Kidney glomerular epithelial cell (primary cell): Measurements from ENCODE around the gene ZNF598.
"Not testable (repeated sequence)": the region's sequence is repeated elsewhere in the genome, so short reads cannot be mapped to it uniquely, and the experiment has no call there.

Experiments used
- DNase-seq: peaks from one replicate; lab custom pipeline; 2025; lab: John Stamatoyannopoulos, UW

The ZNF598 gene

DNA sequence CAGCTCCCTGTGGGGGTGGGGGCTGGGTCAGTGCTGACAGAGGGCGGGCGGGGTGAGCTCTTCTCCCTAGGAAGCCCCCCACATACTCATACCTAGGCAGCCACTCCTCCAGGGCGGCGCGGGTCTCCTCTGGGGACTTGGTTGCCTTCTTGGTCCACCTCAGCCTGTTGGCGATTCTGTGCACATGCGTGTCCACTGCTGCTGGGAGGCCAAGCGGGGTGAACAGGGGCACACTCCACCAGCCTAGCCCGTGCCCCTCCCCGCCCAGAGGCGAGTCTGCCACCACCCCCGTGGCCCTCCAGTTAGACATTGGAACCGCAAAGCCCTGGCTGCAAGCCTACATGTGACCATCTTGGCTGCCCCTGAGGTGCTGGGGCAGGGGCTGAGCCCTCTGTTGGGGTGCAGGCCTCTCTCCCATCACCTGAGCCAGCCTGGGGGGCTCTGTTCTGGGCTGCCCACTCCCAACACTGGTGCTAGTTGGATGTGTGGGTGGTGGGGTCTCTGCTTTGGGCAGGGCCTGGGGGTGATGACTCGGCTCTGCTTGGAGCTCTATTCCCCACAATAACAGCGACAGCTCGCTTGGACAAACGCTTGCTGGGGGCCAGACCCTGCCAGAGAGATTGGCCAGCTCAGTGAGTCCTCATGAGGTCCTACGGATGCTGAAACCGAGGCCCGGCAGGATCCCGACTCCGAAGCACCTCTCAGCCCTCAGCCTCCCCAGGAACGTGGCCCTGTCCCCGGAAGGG, 30.6 kb upstream of the ZNF598 start:
- DNase-seq: no peak

DNA sequence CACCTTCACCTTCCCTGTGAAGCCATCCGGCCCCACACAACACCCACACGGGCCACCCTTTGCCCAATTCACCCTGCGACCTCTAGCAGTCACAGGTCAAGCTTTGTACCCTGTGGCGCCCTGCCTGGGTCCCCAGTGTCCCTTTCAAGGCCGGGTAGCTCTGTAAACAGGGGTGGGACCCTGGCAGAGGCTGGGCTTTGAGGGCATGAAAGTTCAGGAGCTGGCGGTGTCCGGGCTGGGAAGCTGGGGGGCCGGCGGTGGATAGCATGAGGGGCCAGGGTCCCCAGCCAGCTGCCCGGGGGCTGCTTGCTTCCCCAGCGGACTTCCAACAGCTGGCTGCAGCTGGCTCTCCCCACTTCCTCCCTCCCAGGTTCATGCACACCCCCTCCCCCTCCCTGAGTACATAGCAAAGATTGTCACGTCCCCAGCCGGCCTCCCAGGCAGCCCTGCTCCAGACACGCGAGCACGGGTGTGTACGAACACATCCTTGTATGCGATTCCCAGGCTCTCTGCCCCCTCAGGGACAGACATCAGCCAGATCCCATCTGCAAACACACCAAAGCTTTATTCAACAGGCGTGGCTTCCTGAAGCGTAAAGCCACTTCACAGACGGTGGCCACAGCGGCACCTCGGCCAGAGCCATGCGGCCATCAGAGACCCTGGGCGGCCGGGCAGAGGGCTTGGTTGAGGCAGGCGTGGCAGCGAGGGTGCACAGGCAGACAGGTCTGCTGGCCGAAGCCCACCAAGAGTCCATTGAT, 29.8 kb upstream of the ZNF598 start:
- DNase-seq: no peak

DNA sequence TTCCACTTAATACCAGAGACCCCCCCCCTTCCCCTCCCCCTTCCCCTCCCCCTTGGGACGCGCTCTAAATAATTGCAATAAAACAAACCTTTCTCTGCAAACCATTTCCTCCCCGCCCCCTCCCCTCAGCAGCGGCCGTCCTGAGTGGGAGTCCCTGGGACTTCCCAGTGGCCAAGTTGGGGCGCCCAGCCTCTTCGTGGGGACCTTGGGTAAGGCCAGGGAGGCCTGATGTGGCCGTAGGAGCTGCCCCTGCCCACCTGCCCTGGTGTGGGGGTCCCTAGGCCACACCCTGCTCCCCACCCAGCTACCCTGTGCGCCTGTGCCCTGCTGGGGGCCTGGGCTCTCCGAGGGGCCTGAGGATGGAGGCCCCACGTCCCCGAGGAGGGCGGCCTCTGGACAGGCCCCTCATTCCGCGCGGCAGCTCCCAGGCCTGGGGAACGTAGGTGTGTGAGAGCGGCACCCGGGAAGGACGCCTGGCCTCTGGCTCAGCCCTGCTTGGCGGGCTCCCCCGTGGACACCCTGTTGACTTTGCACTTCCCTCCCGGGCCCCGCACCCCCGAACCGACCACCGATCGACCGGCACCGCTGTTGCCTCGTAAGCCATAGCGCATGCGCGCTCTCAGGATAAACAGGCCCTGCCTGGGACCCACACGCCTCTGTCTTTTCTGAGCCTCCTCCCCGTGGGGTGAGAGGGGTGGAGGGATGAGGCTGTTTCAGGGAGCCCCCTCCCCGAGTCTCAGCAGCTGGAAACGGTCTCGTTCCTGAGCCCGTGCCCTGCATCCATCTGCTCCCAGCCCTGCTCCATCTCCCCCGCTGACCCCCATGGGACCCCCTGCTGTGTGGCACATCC, 29.0 kb upstream of the ZNF598 start:
- no peak for DNase-seq

DNA sequence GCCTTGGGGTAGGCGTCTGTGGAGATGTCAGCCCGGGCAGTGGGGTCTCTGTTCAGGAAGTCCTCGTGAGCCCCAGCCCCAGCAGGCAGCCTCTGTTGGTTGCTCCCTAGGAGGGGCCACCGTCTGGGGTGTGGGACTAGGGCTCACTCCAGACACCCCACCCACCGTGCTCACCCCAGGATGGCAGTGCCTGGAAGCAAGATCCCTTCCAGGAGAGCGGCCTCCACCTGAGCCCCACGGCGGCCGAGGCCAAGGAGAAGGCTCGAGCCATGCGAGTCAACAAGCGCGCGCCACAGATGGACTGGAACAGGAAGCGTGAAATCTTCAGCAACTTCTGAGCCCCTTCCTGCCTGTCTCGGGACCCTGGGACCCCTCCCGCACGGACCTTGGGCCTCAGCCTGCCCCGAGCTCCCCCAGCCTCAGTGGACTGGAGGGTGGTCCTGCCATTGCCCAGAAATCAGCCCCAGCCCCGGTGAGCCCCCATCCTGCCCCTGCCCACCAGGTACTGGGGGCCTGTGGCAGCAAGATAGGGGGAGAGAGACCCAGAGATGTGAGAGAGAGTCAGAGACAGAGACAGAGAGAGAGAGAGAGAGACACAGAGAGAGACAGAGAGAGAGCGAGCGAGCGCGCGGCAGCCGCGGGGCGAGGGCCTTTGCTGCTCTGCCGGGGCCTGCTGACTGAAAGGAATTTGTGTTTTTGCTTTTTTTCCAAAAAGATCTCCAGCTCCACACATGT, 28.2 kb upstream of the ZNF598 start:
- DNase-seq: no peak

DNA sequence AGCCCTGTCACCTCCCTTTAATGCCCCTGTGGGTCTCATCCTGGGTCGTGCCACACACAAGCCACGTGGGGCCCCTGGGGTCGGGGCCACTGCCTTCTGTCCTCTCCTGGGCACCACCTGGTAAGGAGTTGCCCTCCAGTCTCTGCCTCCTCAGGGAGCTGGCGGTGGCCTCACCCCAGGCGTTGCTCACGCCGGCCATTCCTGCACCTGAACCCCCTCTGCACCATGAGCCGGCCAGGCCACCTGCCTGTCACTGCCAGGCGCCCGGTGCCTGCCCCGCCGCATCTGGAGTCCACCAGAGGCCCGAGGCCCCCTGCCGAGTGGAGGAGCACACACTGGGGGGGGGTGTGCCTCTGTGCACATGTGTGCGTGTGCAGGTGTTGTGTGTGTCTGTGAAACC, 27.5 kb upstream of the ZNF598 start:
- no peak for DNase-seq

DNA sequence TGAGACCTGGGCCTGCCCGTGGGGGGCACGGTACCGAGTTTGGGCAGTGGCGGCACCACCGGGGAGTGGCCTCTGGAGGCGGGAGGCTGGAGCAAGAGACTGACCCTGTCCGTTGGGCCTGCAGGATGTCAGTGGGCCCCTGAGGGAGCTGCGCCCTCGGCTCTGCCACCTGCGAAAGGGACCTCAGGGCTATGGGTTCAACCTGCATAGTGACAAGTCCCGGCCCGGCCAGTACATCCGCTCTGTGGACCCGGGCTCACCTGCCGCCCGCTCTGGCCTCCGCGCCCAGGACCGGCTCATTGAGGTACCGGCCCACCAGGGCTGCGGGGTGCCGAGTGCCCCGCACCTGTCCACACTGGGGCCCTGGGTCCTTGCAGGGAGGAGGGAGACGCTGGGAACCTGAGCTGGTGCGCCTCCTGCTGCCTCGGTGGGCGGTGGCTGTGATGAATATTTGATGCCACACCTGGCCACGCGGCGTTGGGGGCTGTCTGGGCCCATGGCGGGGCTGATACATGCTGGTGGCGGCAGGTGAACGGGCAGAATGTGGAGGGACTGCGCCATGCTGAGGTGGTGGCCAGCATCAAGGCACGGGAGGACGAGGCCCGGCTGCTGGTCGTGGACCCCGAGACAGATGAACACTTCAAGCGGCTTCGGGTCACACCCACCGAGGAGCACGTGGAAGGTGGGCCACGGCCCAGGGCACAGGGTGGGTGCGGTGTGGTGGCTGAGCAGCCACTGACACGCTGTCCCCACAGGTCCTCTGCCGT, 26.8 kb upstream of the ZNF598 start:
- no peak for DNase-seq

DNA sequence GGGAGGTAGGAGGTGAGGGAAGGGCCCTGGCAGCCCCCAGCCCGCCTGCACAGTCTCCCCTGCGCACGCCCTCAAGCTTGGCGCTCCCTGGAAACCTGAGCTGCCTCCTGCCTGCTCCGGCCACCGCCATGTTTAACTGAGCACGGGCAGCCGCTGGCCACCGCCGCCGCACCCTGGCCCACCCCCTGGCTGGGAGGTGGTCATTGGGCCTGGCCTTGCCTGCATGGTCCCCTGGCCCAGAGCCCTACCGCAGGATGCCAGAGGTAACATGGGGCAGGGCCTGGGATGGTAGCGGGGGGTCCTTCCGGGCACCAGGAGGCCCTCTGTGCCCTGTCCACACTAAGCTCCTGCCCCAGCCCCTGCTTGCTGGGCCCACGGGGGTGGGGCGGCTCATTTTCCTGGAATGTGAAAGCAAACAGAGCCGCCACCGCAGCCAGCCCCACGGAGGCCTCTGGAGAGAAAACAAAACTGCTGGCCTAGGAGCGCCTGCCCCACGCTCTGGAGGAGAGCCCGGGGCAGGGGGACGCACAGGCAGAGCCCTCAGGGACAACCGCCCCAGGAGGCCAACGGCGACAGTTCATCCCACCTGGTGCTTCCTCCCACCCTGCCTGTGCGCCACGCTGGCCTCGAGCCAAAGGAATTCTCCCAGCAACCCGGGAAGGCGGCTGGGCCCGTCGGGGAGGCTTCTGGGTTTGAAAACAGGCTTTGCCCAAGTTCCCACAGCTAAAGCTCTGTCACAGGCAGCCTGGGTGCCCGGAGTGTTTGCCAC, 26.0 kb upstream of the ZNF598 start:
- peak; percentile 84 for DNase-seq

DNA sequence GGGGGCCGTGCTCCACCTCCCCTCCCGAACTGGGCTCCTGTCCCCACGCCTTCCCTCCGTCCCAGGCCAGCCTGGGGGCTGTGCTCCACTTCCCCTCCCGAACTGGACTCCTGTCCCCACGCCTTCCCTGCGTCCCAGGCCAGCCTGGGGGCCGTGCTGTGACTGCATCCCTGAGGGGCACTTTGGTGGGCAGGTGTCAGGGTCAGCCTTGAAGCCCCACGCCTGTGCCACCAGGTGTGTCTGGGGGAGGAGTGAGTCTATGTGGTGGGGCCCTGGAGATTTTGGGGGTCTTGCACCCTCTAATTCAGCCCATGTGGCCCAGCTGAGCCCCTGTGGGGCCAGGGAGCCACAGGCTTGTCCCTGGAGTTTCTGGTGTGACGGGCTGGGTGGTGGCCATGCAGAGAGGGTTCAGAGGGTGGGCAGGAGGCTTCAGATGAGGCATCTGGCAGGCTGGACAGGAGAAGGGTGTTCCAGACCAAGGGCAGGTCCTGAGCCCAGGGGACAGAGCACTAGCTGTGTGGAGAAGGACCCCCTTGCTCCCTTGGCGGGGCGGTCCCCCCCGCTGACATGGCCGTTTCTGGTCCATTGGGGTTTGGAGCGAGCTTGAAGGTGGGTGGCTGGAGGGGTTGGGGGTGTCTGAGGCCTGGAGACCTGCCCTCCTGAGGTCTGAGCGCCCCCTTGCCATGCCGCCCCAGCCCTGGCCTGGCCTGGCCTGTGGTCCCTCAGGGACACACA, 25.2 kb upstream of the ZNF598 start:
- DNase-seq: no peak

DNA sequence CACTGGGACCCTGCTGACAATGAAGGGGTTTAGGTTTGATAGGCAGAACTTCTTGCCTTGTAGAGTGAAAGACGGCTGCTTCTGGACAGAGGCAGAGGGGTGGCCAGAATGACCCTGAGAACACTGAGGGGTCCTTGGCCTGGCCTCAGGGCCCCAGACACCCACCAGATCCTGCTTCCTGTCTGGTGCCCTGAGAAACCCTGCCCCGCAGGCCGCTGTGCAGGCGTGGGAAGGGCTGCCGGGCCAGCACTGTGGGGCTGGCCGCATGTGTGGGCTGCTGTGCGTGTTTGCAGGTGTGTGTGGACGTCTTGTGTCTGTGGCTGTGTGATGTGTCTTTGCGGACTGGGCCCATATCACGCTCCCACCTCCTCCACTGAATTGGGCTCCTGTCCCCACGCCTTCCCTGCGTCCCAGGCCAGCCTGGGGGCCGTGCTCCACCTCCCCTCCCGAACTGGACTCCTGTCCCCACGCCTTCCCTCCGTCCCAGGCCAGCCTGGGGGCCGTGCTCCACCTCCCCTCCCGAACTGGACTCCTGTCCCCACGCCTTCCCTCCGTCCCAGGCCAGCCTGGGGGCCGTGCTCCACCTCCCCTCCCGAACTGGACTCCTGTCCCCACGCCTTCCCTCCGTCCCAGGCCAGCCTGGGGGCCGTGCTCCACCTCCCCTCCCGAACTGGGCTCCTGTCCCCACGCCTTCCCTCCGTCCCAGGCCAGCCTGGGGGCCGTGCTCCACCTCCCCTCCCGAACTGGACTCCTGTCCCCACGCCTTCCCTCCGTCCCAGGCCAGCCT, 24.5 kb upstream of the ZNF598 start:
- not testable (repeated sequence) for DNase-seq

DNA sequence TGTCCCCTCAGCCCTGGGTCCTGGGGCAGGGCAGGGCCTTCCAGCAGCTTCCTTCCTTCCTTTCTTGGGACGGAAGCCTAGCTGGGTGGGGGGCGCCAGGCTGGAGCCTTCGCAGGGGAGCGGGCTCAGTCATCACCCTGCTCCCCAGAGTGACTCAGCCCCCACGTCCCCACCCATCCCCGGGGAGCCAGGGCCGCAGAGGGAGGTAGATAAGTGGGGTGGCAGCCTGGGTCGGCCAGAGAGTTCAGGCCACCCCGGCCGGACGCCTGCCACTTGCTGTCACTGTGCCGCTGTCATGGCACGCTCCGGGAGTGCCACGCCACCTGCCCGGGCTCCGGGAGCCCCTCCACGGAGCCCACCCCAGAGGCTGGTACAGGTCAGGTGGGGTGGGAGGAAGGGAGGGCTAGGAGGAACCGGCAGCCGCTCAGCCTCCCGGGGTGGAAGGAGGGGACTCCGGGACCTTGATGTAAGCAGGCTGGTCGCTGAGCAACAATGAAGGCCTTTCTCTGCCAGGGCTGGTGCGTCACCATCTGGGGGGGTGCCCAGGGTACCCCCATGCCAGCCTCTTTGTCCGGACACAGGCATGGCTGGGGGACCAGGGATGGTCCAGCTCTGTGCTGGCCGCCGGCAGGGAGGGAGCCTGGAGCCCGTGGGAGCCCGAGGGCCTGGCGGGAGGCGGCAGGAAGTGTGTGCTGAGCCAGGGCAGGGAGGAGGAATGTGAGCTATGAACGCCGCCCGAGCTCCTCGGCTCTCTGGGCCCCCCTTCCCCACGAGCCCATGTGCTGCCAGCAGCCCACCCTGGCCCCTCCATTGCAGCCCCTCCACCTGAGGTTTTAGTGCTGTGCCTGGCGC, 23.7 kb upstream of the ZNF598 start:
- DNase-seq: peak; percentile 57

DNA sequence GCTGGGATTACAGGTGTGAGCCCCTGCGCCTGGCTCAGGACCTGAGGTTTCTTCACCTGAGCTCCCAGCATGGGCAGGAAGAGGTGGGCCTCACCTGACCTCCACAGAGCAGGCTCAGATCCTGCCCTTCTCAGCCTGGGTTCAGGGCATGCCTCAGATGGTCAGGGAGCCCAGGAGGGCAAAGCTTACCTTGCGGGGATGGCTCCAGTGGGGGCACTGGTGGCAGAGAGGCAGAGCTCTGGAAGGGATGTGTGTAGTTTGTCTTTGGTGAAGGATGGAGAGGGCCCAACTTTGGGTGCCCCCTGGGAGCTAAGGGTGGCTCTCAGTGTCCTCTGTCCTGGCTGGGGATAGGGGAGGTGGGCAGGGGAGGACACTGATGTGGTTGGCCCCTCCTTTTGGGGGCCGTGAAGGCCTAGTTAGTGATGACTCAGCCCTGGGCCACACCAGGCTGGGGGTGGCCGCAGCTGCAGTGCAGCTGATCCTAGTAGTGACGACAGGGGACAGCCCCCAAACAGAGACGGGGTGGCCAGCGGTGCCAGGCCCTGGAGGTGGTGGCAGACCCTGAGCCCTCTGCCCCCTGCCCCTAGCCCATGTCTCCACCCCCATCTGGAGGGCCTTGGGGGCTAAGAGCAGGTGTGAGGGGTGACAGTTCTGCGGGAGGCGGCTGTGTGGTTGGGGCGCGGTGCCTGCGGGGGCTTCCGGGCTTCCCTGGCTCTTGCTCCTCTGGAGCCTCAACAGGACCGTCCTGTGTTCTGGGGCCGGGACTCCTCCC, 22.9 kb upstream of the ZNF598 start:
- DNase-seq: no peak

DNA sequence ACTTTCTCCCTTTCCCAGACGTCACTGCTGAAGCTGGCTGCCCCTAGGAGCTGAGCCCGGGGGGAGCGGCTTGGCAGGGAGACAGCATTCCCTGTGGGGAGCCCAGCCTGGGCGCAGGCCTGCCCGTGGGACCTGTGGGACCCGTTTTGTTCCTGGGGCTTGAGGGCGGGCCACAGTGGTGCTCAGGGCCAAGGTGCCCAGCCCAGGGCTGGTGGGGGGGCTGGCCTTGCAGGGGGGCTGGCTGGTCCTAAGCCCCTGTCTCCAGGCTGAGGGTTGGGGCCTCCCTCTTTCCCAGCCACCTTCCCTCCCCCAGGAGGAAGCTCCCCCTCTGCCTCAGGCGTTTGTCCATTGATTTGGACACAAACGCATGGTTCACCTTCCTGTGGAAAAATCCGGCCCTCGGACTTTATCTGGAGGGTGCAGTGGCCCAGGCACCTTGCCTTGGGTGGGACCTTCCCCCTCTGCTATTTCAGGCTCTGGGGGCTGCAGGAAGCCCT, 21.5 kb upstream of the ZNF598 start:
- DNase-seq: no peak

DNA sequence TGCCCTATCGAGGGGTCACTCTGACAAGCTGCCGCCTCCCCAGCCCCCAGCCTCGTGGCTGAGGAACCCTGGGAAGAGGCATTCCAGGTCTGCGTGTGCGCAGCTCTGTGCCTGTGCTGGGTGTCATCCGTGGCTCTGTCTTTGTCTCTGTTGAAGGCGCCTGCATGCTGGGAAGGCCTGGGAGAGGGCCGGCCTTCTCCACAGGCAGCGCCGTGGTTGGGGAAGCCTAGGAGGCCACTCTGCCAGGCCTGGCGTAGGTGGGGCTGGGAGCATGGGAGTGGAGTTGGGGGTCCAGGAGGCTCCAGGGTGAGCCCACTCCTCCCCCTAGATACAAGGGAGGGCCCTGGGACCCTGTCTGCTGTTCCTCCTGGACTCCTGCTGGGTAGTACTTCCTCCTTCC, 20.4 kb upstream of the ZNF598 start:
- no peak for DNase-seq

DNA sequence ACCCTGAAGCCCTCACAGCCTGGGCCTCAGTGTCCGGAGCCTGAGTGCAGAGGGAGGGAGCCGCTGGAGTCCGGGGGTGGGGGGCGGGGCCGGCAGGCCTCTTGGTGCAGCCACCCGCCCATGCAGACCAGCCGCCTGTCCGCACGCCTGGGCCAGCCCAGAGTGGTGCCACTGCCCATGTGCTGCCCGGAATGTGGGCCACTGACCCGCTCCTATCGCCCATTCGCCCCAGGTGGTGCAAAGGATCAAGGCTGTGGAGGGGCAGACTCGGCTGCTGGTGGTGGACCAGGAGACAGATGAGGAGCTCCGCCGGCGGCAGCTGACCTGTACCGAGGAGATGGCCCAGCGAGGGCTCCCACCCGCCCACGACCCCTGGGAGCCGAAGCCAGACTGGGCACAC, 19.7 kb upstream of the ZNF598 start:
- no peak for DNase-seq

DNA sequence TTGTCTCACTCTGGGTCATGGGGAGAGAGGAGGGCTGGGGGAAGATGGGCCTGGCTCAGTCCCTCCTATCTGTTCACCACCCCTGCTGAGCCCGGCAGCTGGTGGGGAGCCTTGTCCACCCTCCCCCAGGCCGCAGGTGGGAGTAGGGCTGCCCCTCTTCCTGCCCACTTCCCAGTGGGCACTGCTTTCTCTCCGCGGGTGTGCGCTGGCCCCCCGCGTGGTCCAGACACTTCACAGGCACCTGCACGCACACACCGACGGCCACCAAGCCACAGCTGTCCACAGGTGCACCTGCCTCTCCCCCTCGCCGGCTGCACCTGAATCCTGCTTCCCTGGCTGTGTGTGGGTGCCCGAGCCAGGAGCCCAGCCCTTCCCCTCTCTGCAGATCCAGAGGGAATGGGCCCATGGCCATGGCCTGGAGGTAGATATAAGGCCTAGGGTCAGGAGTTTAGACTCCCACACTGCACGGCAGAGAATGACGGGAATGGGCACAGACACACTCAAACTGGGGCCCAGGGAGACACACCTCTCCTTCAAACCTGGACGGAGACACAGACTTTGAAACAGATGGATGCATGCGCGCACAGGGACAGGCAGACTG, 19.1 kb upstream of the ZNF598 start:
- DNase-seq: no peak

DNA sequence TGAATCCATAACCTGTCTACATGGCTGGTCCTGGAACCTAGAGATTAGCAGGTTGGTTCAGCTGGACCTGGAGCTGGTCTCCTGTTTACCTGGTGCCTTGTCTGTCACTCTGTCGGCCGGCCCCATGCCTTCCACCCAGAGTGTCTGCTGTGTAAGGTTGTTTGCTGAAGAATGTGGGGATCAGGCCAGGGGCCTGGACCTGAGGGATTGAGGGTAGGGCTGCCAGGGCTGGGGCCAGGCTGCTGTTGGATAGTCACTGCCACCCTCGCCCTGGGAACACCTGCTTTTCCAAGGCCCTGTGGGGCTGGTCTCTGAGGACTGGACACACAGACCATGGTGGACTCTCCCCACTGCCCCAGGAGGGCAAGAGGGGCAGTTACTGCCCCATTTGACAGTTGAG, 18.5 kb upstream of the ZNF598 start:
- no peak for DNase-seq
